Stimulated activated CD4-positive, alpha-beta T cell treated with anti-CD3 and anti-CD28 coated beads, Interleukin-4, amount 100 ng/mL, for 1 hour (primary cell): ENCODE measurements around the gene TMEM61.
A peak's percentile ranks its signal among the peaks of the same experiment; 100 is the strongest.
"Not testable (repeated sequence)": the region's sequence is repeated elsewhere in the genome, so short reads cannot be mapped to it uniquely, and the experiment has no call there.

Experiments used
- DNase-seq: peaks from one replicate; pipeline ENCODE4 v3.0.0-alpha.2; 2020

The TMEM61 gene

GRCh38 chr1:54980528-54981241, at the start of gene TMEM61:
TSS of gene TMEM61 (plus strand) at chr1:54980628. CDS start at chr1:54981066, 438 bp downstream.
- no peak for DNase-seq

GRCh38 chr1:54931275-54931840, 49.1 kb upstream of the TMEM61 start:
- no peak for DNase-seq

DNA sequence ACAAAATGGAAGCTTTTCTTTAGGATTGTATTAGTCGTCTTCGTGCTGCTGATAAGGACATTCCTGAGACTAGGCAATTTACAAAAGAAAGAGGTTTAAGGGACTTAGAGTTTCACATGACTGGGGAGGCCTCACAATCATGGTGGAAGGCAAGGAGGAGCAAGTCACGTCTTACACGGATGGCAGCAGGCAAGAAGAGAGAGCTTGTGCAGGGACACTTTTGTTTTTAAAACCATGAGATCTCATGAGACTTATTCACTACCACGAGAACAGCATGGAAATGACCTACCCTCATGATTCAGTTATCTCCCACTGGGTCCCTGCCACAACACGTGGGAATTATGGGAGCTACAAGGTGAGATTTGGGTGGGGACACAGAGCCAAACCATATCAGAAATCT, 46.3 kb upstream of the TMEM61 start:
- DNase-seq, result not testable (repeated sequence)

- DNase-seq, result no peak
Observed at GRCh38 chr1:54934869-54935268, 45.6 kb upstream of the TMEM61 start.

DNA sequence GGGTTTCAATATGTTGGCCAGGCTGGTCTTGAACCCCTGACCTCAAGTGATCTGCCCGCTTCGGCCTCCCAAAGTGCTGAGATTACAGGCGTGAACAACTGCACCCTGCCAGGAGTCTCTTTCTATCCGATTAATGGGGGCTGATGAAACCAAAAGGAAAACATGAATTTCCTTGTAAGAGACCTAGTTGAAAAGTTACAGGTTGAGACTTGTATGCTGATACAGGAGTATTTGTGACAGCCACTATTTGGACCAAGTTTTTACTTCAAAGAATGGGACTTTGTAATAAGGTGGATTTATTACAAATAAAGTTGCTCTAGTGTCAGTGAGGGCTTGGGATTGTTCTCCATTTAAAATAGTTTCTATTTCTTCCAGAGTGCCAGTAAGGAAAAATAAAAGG, 43.6 kb upstream of the TMEM61 start:
- no peak for DNase-seq

DNA sequence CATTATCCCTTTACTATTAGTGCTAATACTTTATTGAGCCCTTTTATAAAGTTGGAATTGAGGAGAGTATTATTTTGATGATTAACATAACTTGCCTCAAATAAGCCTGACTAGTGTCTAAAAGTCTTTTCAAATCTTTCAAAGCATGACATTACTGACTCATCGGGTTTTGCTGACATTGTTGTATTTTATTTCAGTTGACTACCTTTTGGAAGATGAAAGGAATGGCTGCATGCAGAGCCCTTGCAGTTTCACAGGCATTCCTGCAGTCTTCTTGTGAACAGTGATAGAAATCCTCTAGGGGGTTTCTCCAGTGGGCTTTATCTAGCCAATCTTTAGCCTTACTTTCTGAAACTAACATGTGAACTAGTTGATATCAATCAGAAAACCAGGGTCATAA, 43.0 kb upstream of the TMEM61 start:
- DNase-seq, result no peak

- DNase-seq, result not testable (repeated sequence)
Observed at GRCh38 chr1:54938955-54939354, 41.5 kb upstream of the TMEM61 start.

- DNase-seq, result no peak
Observed at GRCh38 chr1:54940042-54940441, 40.4 kb upstream of the TMEM61 start.

DNA sequence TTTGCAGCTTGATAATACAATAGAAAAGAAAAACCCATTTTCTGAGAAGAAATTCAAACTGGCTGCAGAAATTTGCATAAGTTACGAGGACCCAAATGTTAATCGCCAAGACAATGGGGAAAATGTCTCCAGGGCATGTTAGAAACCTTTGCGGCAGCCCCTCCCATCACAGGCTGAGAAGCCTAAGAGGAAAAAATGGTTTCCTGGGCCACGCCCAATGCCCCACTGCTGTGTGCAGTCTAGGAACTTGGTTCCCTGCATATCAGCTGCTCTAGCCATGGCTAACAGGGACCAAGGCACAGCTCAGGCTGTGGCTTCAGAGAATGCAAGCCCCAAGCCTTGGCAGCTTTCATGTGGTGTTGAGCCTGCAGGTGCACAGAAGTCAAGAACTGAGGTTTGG, 37.5 kb upstream of the TMEM61 start:
- DNase-seq, result no peak

GRCh38 chr1:54944610-54945392, 35.6 kb upstream of the TMEM61 start:
- peak; percentile 63 for DNase-seq

DNA sequence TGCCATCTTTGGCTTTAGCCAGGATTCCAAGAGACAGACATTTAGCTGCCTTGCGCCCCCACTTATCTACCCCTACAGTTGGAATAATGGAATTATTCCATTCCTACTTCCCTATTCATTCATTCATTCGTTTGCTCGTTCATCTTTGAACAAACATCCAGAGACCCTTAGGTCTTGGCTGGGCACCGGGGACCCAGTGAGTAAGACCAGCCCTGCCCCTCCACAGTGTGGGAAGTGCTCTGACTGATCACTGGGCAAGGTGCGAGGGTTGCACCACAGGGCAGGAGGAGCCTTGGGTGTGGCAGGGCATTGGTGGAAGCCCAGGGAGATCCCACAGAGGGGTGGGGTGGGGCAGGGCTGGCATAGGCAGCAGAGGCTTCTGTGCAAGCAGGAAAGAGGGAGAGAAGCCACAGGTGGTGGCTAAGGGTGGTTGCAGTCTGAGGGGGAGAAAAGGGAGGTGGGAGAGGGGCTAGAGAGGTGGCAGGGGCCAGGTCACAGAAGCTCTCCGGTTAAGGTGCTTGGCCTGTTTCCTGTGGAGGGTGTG, 35.0 kb upstream of the TMEM61 start:
- DNase-seq, result no peak

DNA sequence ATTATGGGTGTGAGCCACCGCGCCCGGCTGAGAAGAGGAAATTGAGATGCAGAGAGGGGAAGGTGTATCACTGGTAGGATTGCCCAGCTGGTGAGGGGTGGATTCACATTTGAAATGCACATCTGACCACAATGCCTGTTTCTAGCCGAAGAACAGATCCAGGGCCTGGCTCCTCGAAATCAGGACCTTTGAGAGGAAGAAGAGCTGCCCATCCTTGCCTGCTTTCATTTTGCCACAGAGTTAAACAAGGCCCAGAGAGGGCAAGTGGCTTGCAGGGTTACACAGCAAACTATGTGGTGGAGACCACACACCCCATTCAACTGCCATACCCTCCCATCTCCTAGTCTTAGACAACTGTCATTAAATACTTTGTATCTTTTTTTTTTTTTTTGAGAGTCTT, 32.9 kb upstream of the TMEM61 start:
- no peak for DNase-seq

DNA sequence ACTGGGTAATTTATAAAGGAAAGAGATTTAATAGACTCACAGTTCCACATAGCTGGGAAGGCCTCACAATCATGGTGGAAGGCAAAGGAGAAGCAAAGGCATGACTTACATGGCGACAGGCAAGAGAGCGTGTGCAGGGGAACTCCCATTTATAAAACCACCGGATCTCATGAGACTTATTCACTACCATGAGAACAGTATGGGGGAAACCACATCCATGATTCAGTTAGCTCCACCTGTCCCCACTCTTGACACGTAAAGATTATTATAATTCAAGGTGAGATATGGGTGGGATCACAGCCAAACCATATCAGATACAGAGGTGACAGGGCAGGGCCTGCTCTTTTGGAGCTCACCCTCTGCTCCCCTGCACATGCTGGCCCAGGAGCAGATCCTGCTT, 31.4 kb upstream of the TMEM61 start:
- no peak for DNase-seq

GRCh38 chr1:54950006-54950368, 30.4 kb upstream of the TMEM61 start:
- no peak for DNase-seq

- DNase-seq, result peak; percentile 27
Observed at GRCh38 chr1:54950369-54951163, 29.9 kb upstream of the TMEM61 start.

DNA sequence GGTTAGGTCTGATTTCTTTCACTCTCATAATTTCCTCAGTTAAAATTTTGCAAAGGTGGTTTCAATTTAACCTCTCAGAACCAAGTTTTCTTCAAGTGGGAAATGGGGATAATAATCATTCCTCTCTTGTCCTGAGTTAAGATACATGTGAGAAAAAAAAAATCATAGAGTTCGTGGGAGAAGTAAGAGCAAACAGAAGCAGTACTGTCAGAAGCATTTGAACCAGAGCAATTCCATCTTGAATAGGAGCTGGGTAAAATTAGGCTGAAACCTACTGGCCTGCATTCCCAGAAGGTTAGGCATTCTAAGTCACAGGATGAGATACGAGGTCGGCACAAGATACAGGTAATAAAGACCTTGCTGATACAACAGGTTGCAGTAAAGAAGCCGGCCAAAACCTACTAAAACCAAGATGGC, 28.6 kb upstream of the TMEM61 start:
- no peak for DNase-seq

- DNase-seq, result no peak
Observed at GRCh38 chr1:54952950-54953718, 27.3 kb upstream of the TMEM61 start.

DNA sequence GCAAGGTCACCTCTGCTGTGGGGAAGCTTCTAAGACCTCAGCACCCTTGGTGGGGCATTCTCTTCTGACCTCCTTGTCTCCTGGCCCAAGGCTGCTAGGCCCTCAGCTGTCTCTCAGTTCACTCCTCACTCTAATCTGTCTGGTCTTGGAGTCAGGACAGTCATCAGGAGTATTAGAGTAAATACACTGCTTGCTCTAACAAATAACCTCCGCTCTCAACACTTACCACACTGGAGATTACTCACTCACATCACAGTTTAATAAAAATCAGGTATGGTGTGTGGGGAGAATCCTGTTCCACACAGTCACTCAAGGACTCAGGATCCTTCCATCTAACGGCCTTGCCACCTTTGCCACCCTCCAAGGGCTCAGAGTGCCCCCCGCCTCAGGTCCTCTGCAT, 26.6 kb upstream of the TMEM61 start:
- no peak for DNase-seq

DNA sequence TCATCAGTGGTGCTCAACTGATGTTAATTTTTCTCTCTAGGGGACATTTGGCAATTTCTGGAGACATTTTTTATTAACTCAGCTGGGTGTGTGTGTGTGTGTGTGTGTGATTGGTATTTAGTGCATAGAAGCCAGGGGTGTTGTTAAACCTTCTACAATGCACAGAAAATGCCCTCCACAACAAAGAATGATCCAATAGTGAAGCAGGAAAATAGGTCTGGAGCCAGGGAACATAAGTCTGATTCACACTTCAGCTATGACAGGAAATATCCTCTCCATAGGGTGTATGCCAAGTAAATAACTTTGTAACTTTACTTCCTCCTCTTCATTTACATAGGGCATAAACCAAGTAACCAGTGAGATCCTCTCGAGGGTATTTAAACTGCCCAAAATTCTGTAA, 25.1 kb upstream of the TMEM61 start:
- no peak for DNase-seq

DNA sequence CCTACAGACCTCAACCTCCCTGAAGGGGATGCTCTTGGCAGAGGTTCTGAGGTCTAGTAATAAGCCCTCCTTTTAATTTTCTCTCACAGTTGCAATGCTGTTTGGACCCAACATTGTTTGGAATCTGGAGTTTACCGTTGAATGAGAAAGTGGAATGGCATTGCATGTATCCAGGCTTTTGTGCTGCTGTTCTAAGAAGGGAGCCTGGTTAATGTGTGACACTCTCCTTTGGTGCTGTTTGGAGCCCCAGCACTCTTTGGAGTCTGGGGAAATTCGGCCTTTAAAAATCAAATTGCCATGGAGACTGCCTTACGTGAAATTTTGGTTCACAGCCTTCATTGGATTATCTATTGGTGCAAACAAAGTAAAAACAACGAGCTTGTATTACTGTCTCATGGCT, 23.7 kb upstream of the TMEM61 start:
- no peak for DNase-seq

GRCh38 chr1:54959241-54959640, 21.2 kb upstream of the TMEM61 start:
- no peak for DNase-seq
